Right kidney (tissue), 9 donors: ENCODE results near the gene DCAF8.
A peak's percentile ranks its signal among the peaks of the same experiment; 100 is the strongest.
"Not testable (repeated sequence)": the region's sequence is repeated elsewhere in the genome, so short reads cannot be mapped to it uniquely, and the experiment has no call there.

ENCODE experiments used
- DNase-seq: peaks from one replicate; pipeline ENCODE4 v3.0.0-alpha.2; 2016
- long read RNA-seq, 8 donors: transcript quantifications; one replicate each; lab custom pipeline, GENCODE V29; 2026

The DCAF8 gene
- long read RNA-seq, donor 1, full-length matches to known transcripts: 22 of 22 reads
- long read RNA-seq, donor 1, partial matches to known transcripts: 0 of 22 reads
- long read RNA-seq, donor 1, other reads (novel, unspliced or antisense): 0 of 22 reads
- long read RNA-seq, donor 2, full-length matches to known transcripts: 14 of 19 reads
- long read RNA-seq, donor 2, partial matches to known transcripts: 0 of 19 reads
- long read RNA-seq, donor 2, other reads (novel, unspliced or antisense): 5 of 19 reads
- long read RNA-seq, donor 3, transcript DCAF8-212 (3 exons, 945 nt): major isoform, 9 of 16 reads
- long read RNA-seq, donor 3, partial matches to known transcripts: 0 of 16 reads
- long read RNA-seq, donor 3, other reads (novel, unspliced or antisense): 0 of 16 reads
- long read RNA-seq, donor 4, full-length matches to known transcripts: 30 of 35 reads
- long read RNA-seq, donor 4, partial matches to known transcripts: 5 of 35 reads
- long read RNA-seq, donor 4, other reads (novel, unspliced or antisense): 0 of 35 reads
- long read RNA-seq, donor 5, full-length matches to known transcripts: 23 of 23 reads
- long read RNA-seq, donor 5, partial matches to known transcripts: 0 of 23 reads
- long read RNA-seq, donor 5, other reads (novel, unspliced or antisense): 0 of 23 reads
- long read RNA-seq, donor 6, partial matches to known transcripts: 38 of 48 reads
- long read RNA-seq, donor 6, other reads (novel, unspliced or antisense): 0 of 48 reads
- long read RNA-seq, donor 7, full-length matches to known transcripts: 27 of 32 reads
- long read RNA-seq, donor 7, partial matches to known transcripts: 5 of 32 reads
- long read RNA-seq, donor 7, other reads (novel, unspliced or antisense): 0 of 32 reads
- long read RNA-seq, donor 8, full-length matches to known transcripts: 18 of 25 reads
- long read RNA-seq, donor 8, partial matches to known transcripts: 7 of 25 reads
- long read RNA-seq, donor 8, other reads (novel, unspliced or antisense): 0 of 25 reads

DNA sequence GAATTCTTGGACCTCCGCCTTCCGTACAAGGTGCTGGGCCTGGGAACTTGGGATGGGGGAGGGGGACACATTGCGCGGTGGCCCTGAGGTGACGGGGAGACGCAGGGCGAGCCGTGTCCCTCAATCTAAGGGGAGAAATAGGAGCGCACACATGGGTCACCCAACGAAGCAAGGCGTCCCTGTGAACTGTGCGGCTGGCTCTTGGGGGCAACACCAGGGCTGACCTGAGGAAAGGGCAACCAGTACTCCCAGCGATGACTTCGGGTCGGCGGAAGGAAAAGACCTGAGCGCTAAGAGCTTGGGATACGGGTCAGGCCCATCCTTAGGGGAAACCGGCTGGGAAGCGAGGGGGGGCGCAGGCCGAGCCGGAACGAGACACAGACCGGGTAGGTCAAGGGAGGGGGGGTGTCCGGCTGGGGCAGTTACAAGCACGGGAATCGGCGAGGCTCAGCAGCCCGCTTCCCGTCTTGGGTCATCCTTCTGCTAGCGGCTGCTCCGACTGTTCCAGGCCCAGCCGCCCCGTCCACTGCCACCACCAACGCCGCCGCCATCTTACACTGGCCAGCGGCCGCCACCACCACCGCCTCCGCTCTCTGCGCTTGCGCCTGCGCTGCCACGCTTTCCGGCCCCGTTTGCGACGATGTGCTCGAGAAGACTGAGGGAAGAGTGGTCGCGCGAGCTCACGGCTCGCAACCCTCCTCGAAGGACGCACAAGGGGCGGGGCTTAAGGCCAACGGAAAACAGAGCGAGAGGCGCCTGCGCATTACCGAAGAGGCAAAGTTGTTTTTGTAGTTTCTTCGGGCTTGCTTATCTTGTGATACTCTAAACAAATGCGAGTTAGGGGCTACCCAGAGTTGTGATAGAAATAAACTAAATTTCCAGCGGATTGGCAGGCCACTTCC is at the start of gene DCAF8:
Gene DCAF8, minus strand, starts transcription at position 657 of the 902 bp plus-strand sequence. CDS start 18,541 bp downstream, outside the sequence.
- DNase-seq: peak; percentile 94

DNA sequence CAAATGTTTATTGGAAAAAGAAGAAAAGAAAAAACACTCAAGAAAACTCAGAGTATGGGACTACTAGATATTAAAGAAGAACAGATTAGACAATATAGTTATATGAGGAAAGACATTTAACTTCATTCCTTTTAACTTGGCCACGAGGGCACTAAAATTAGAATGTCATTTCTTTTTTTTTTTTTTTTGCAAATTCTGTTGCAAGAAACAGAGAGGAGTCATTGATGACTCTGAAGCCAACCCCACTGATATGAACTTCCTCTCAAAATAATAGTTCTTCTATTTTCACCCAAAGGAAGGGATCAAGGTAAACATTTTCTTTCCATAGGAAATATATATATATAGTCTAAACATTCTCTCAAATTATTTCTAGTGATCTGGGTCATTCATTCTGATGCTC is 47.2 kb upstream of the DCAF8 start:
- DNase-seq: no peak

DNA sequence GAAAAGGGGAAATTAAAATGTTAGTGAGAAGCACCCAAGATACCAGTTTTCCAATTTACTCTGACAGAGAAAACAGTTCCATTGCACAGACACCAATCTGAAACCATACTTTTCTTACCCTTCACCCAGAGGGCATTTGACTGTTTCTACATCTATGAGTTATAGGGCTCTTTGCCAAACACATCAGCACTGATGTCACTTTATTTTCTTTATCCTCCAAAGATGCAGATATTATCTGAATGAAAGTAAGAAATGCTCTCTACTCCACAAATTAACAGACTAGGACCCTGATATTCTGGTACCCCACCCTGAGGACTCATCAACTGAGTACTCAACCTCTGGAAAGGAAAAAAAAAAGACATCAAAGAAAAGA is 46.8 kb upstream of the DCAF8 start:
- DNase-seq: no peak

DNA sequence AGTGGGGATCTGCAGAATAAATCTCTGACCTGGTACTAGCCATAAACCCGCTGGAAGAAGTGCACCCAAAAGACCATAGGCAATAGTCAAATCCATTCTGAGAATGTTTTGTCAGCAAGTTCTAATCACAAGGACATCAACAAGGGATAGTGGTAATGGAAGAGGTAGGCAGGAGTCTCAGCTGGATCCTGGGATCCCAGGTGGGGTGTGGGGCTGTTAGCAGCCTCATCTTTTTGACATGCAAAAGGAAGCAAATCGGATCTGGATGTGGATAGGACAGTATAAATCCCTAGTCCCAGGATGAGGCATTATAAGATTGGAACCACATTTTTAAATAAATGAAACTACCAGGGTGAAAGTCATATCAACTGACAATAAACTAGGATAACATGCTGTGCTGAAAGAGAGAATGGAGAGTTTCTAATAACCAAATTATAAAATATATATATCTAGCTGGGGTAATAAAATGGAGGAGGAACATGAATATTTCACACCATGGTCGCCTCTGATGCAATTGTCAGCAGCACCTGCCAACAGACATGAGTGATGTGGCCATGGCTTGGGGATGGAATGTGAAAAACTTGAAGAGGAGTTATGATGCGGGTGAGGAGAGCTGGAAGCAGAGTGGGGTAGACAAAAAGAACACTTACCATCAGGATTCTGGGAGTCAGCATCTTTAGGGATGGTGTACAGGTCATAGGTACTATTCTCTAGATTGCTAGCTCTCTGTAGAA is 46.3 kb upstream of the DCAF8 start:
- DNase-seq: no peak

DNA sequence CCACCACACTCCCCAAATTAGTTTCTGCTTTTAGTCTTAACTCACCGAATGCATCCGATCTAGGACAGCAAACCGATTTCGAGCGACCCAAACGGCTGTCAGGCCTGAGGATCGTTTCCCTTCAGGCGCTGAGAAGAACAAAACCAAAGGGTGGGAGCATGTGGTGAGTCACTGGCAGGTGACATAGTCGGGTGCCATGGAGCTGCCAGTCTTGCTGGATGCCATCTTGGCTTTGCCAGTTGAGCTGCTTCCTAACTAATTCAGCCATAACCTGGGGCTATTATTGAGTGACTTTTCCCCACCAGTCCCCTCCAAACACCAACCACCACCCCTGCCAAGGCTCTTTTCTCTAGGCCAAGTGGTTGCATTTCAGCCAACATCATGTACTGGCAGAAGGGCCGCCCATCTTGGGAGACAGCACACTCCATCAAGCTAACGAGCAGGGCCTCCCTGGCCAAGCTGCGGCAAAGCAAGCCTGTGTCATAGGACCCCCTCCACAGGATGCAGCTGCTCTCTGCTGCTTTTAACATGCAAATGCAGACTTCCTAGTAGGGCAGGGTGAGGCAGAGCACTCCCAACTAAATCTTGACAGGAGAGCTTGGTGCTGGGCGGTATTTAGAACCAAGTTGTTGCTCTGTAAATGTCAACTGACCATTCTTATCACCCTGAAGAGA is 44.9 kb upstream of the DCAF8 start:
- DNase-seq: no peak

DNA sequence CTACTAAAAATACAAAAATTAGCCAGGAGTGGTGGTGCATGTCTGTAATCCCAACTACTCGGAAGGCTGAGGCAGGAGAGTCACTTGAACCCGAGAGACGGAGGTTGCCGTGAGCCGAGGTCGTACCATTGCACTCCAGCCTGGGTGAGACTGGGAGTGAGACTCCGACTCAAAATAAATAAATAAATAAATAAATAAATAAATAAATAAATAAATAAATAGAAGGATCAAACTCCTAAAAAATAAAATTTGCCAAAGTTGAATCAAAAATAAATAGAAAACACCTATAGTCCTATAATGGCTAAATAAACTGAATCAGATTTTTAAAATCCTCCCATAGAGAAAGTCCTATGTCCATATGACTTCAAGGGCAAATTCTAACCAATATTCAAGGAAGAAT is 37.8 kb upstream of the DCAF8 start:
- DNase-seq: no peak

DNA sequence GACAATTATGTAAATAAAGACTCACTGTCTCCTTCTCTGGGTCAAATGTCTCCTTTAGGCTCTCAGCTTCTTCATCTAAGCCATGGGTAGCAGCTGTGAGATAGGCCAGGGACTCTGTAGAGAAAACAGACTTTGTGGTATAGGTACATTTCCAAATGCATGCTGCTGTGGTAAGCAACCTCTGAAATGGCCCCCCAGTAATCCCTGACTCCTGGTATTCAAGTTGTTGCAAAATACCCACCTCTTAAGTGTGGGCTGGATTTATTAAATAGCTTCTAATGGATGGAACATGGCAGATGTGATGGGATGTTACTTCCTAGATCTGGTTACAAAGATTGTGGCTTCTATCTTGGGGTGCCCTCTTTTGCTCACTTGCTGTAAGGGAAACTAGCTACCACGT is 33.7 kb upstream of the DCAF8 start:
- DNase-seq: no peak

DNA sequence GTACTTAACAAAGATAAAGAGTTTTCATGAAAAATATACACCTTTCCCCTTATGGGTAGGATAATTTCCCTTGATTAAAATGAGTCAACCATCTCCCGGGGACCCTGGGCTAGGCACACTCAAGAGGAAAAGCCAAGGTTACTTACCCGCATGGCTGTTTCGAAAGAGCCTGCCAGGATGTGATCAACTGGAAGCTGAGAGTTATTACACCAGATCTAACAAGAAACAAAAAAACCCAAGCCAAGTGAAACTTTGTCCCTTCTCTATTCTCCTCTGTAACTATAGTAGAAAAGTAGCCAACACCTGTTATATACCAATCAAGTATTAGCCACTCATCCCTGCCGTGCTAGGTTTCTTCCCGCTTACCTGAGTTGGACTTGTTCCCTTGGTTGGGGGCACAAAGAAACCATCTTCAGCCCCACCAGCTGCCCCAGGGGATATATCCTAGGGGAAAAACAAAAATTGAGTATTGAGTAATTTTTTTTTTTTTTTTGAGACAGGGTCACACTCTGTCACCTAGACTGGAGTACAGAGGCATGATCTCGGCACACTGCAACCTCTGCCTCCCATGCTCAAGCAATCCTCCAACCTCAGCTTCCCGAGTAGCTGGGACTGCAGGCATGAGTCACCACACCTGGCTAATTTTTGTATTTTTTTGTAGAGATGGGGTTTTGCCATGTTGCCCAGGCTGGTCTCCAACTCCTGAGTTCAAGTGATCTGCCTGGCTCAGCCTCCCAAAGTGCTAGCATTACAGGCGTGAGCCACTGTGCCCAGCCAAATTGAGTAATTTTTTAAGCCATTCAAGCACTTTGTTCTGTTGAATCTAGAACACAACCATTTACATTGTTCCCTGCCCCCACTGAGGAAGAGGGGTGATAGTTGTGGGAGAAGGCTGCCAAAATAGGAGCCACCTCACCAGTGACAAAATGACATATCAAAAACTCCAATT is 30.9 kb upstream of the DCAF8 start:
- no peak for DNase-seq

DNA sequence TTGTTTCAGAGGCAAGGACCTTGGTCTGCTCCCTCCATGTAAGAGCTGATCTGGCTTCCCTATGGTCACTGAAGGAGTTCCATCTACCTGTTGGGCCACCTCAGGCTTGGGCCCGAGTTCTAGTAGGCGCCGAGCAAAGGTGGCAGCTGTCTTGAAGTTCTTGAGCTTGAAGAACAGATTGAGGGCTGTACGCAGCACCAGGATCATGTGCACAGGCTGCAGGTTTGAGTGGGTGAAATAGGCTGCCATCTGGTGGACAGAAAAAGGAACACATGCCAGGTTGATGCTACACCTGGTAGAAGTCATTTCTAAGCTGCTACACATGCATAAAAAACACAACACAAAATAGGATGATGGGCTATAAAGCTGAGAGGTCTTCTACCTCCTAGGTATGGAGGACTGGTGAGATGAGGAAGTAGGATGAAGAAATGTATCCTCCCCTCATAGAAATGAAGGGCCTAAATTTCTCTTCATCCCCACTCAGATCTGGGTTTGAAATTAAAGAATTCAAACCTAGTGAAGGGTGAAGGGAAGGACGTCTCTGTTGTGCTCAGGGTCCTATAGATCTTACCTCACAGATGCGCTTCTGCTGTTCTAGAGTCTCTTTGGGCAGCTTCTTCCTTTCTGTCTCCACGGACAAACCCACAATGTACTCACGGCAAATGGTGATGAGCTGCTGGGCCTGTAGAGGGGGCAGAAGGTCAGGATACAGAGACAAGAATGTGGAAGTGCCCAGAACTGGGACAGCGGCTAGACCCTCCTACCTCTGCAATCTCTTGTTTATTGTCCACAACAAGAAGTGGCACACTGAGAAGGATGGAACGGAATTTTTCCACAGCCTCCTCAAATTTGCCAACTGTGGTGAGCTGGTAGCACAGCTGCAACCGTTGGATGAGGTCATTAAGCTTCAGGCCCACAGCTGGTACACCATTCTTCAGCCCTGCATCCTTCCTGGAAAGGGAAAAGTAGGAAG is 29.2 kb upstream of the DCAF8 start:
- peak; percentile 40 for DNase-seq

DNA sequence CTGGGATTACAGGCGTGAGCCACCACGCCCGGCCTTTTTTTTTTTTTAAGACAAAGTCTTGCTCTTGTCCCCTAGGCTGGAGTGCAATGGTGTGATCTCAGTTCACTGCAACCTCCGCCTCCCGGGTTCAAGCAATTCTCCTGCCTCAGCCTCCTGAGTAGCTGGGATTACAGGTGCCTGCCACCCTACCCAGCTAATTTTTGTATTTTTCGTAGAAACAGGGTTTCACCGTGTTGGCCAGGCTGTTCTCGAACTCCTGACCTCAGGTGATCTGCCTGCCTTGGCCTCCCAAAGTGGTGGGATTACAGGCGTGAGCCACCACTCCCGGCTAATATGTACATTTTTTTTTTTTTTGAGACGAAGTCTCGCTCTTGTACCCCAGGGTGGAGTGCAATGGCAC is 25.4 kb upstream of the DCAF8 start:
- not testable (repeated sequence) for DNase-seq

DNA sequence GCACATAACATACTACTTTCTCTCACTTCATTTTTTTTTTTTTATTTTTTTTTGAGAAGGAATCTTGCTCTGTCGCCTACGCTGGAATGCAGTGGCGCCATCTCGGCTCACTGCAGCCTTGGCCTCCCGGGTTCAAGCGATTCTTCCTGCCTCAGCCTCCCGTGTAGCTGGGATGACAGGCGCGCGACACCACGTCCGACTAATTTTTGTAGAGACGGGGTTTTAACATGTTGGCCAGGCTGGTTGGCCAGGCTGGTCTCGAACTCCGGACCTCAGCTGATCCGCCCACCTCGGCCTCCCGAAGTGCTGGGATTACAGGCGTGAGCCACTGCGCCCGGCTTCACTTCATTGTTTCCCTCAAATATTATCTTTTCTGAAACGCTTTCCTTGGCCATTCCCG is 23.2 kb upstream of the DCAF8 start:
- no peak for DNase-seq

DNA sequence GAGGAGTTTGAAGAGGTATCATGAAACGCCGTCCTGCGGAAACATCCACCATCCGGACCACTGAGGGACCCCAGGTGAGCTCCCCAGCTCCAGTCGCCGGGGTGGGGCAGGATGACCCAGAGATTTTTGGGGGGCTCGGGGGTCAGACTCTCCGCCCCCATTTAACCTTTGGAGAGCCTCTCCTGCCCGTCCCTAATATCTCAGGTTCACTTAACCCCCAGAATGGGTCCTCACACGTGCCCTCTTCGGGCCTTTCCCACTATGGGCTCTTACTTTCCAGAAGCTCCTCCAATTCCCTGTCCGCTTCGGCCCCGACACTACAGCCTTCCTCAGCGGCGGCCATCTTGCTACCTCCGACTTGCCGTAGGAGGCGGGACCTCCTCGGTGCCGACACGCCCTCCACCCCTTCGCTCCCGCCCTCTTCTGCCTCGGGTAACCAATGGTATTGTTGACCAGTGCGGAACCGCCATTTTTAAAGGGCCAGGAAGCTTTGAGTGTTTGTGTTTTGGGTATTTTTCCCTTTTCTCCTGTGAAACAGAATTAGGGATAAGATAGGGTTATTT is 22.5 kb upstream of the DCAF8 start, which contains the start of gene PEX19:
Gene PEX19, minus strand, starts transcription at position 352 of the 563 bp plus-strand sequence. Its CDS starts 9 bp downstream, at position 343.
- DNase-seq: peak; percentile 78

DNA sequence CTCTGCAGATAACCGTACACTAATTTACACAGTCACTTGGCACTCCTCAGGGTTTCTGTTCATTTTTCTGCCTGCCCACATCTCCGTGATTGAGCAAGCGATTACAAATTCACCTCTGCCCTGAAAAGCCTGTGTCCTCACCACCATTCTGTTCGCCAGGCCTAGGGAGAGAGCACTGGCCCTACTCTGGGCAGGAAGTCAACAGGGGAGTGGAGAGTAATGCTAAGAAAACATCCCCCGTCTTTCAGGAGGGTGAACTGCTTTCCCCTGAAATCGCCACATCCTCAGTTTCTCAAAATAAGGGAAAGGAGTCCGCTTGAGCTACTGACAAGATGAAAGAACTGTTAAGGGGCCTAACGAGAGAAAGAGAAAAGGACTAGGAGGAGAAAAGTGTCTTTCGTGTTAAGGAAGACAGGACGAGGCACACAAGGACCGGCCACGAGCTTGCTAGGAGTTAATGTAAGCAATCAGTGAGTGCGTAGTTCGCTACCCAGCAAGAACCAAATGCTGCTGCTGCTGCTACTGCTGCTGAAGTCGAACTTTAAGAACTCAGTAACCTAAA is 22.0 kb upstream of the DCAF8 start:
- no peak for DNase-seq

DNA sequence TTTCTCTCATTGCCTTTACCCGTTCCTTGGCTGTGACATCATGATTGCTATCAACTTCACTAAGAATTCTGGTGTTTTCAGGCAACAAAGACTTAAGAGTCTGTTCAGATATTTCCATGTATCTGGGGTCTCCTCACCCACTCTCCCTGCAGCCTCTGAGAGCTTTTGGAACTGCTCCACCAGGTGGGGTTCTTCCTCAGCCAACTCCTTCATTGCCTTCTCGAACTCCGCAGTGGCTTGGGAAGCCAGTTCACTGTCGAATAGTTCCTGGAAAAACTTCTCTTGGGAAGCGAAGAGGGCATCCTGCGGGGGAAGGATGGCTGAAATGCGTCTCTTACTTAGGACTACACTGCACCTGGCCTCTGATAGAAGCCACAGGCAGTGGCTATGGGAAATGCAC is 20.5 kb upstream of the DCAF8 start:
- DNase-seq: no peak

DNA sequence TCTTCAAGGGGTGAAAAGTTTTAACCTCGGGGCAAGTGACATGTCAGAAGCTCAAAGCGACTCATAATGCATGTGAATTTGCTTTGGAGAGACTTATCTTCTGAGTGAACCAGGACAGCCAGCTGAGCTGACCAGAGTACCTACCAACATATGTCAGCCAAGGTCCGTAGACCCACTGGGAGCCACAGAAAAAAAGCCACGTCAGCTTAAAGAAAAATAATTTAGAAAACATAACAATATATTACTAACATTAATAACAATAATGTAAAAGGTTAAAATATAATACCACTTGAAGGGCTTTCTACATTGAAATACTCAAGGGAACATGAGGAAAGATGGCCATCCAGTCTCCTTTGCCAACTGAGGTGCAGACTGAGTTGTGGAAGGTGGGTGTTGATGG is 15.6 kb upstream of the DCAF8 start:
- no peak for DNase-seq

DNA sequence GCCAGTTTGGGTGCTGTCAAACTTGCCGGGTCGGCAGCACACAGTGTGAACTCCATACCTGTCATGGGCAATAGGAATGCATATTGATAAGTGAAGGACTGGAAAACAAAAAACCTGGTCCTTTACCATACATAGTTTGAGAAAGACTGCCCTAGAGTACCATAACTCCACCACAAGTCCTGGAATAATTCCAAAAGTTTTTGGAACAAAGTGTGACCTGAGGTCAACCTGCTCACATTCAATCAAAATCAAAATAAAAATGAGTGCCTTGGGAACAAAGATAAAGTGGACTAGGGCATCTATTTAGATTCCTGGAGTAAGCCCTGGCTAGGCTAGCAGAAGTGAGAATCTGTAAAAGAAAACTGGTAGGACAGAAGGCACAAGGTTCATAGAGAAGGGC is 15.0 kb upstream of the DCAF8 start:
- DNase-seq: no peak

DNA sequence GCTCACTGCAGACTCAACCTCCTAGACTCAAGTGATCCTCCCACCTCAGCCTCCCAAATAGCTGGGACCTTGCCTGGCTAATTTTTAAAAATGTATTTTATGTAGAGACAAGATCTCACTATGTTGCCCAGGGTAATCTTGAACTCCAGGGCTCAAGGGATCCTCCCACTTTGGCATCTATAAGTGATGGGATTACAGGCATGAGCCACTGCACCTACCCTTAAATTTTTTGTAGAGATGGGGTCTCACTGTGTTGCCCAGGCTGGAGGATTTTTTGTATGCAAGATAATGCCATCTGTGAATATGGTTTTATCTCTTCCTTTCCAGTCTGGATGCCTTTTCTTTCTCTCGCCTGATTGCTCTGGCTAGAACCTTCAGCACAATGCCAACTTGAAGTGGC is 8.7 kb upstream of the DCAF8 start:
- no peak for DNase-seq
